GM18873 (cell line): ENCODE measurements around the gene TAAR6.
"Not testable (repeated sequence)": the region's sequence is repeated elsewhere in the genome, so short reads cannot be mapped to it uniquely, and the experiment has no call there.

Experiments used
- ATAC-seq: cut with Tn5 transposase; IDR thresholded peaks from one replicate; pipeline ENCODE4 v1.9.1; 2021; ENCODE audit warnings: mild to moderate bottlenecking, moderate library complexity, moderate number of reproducible peaks; ENCODE audit not compliant: unreplicated experiment, low FRiP score

The TAAR6 gene

DNA sequence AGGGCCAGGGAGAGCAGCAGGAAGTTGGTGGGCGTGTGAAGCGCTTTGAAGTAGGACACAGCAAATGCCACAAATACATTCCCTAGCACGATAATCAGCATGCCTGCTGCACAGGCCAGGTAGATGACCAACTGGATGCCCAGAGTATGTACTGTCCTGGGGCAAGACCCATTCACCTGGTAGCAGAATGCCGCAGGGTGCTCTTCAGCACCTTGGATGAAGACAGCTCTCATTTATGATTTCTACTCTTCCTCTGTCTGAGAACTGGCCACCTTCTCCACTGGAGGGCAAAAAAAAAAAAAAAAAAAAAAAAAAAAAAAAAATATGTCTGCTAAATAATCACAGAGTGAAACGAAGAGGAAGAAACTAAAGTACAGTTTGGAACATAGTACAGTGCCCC lies 19.3 kb downstream of the TAAR6 start, which contains the start of gene TAAR5:
Gene TAAR5 (minus strand): TSS at position 288 of the 400 bp plus-strand sequence. CDS start 55 bp downstream, at position 233.
- no peak for ATAC-seq

- no peak for ATAC-seq
Measured at GRCh38 chr6:132590362-132590761, 20.2 kb downstream of the TAAR6 start.

DNA sequence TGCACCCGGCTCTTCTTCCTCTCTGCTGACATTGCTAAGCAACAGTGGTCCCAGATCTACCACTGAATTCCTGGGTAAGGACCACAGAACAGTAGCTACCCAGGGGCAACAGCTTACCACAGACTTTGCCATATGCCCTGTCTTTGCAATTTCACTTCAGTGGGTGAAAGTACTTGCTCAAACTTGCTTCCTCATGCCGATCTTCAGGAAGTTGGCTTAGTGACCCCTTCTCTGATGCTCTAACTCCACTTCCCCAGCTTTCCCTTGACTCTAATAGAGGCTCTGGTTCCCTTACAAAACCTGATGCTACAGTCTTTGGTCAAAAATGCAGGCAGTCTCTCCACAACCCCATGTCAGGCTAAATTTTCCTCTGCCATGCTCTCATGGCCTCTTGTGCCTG lies 22.7 kb downstream of the TAAR6 start:
- ATAC-seq: no peak

- ATAC-seq: no peak
Measured at GRCh38 chr6:132596201-132596600, 26.1 kb downstream of the TAAR6 start.

DNA sequence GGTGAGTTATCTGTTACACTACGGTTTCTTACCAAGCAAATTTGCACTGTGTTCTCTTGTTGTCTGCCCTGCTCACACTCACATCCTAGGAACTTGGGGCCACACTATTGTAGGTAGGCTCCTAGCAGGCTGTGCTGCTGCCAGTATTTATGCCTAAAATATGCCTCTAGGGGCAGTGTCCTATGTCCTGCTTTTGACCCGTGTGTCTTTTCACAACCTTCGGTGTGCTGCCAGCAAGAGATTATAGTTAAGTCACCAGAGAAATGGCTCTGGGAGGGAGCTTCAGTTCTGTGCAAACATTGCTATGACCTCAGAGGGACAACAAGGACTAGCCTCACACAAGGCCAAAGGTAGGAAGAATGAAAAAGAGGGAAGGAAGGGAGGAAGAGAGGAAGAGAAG lies 28.4 kb downstream of the TAAR6 start:
- ATAC-seq: no peak

DNA sequence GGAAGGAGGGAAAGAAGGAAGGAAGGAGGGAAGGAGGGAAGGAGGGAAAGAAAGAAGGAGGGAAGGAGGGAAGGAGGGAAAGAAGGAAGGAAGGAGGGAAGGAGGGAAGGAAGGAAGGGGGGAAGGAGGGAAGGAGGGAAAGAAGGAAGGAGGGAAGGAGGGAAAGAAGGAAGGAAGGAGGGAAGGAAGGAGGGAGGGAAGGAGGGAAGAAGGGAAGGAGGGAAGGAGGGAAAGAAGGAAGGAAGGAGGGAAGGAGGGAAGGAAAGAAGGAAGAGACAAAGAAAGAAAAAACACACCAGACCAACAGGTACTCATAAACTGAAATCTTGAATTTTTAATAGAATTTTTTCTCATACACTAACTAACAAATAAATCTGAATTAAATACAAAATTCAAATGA lies 30.8 kb downstream of the TAAR6 start:
- not testable (repeated sequence) for ATAC-seq

DNA sequence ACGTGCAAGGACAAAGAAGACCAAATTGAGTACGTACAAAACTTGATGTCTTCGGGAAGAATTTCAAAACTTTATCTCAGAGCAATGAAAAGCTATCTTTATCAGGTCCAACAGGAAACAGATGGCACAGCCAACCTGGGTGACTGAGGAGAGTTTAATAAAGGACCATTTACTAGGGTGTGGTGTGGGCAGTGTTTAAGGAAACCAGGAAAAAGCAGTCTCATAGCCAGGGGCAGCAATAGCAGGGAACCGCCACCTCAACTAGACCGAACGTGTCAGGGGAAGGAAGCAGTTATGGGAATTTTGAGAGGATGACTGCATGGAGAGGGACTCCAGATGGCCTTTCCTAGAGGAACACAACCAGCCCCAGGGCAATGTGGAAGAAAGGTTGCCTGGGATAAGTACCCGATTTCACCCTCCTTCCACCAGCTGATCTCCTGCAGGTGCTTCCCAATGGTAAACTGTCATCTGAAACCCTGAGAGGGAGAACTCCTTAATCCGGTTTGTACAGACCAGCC lies 34.6 kb downstream of the TAAR6 start:
- ATAC-seq: no peak

GRCh38 chr6:132607544-132608233 lies 37.6 kb downstream of the TAAR6 start:
- ATAC-seq: peak; percentile 78

DNA sequence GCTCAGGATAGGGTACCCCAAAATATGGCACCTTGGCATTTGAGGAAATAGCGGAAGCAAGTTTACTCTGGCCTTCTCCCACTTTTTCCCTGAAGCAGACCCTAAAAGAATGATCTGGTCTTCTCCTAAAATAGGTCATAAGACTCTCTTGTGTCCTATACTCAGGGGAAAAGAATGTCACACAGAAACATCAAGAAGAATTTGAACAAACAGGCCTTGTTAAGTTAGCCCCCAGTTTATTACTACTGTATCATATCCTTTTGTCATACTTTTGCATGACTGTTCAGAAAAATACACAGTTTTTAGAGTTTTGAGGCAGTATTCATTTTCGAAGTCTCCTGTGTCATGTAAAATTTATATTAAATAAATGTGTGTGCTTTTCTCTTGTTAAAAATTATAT lies 41.5 kb downstream of the TAAR6 start:
- ATAC-seq: no peak

- ATAC-seq: no peak
Measured at GRCh38 chr6:132612449-132613108, 42.5 kb downstream of the TAAR6 start.

DNA sequence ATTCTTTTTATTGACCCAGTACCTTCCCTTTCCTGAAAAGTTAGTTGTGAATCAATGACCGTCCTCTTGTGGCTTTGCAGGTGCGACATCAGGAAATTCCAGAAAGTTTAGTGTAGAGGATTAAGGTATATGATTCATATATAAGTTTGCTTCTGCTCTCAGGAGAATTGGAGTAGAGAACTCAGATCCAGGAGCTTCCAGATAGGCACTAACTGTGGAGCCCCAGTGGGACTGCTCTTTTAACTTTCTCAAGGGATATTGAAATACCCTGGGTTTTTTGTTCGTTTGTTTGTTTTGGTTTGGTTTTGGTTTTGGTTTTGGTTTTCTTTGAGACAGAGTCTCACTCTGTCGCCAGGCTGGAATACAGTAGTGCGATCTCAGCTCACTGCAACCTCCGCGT lies 44.4 kb downstream of the TAAR6 start:
- ATAC-seq: peak; percentile 72

GRCh38 chr6:132616677-132617076 lies 46.6 kb downstream of the TAAR6 start:
- ATAC-seq: no peak
